ENCODE results near the gene SPRY1.

The SPRY1 gene

DNA sequence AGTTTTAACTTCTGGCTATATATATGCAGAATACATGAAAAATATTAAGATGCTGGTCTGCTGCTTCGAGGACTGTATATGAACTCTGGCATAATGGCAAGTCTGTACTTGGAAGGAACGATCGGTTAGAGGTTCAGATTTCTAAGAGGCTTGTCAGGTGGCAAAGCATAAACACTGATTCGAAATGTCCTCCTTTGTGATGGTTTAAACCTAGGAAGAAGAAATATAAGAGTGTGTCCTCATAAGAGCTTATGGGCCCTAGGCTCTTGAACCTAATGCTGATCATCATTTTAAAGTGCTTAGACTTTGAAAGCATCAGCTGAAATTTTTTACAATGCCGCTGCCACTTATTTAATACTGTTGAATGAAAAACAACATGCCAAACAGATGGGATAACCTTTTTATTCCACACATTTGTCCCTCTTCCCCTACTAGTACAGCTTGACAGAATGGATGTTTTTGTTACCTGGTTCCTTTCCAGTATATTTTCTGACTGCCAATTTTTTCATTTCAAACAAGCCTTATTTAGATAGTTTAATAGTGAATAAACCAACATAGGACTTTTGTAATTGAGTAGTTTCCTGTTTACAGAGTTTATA is 8.8 kb downstream of the SPRY1 start:
- peak overlapping the region; percentile 2 to 97 (median 14) for H3K4me3 ChIP-seq (ENCODE audit: low read depth in 1 of 5, low read length in 5 of 5)
- peaks cover 0 to 32% (median 19%) of the 10 kb centered on the region in 5 donors for H3K36me3 ChIP-seq (ENCODE audit: control insufficient read depth in 5 of 5, insufficient read depth in 5 of 5, low read length in 5 of 5)
- H3K9ac ChIP-seq (ENCODE audit: low read length in 5 of 5): peak overlapping the region in 3 of 5 donors; percentile 30 to 83 (median 67)
- peaks cover 12 to 70% (median 65%) of the 10 kb centered on the region in 5 donors for H3K4me1 ChIP-seq (ENCODE audit: control insufficient read depth in 5 of 5, insufficient read depth in 5 of 5, low read length in 5 of 5)
- H3K9me3 ChIP-seq (ENCODE audit: control insufficient read depth in 5 of 5, low read length in 5 of 5): no peaks in the 10 kb centered on the region
- H3K27me3 ChIP-seq (ENCODE audit: control insufficient read depth in 5 of 5, insufficient read depth in 4 of 5, low read length in 5 of 5): no peaks in the 10 kb centered on the region
- H3K27ac ChIP-seq (ENCODE audit: low read depth, low read length): peak overlapping the region; percentile 93

DNA sequence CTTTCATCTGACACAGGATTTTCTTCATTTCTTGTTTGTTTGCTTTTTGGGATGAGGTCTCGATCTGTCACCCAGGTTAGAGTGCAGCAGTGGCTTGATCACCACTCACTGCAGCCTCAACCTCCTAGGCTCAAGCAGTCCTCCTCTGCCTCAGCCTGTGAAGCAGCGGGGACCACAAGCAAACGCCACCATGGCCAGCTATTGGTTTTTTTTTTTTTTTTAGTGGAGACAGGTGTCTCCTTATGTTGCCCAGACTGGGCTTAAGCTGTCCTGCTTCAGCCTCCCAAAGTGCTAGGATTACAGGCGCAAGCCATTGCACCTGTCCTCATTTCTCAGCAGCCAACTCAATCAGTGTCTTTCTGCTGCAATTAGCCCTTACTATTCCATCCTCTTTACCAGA is 10.3 kb downstream of the SPRY1 start:
- Histone ChIP-seq H3K27me3 (ENCODE audit: control insufficient read depth in 5 of 5, insufficient read depth in 4 of 5, low read length in 5 of 5) (no peaks in the 10 kb centered on the region), H3K27ac (ENCODE audit: low read depth, low read length) (peak overlapping the region; percentile 93), H3K4me1 (ENCODE audit: control insufficient read depth in 5 of 5, insufficient read depth in 5 of 5, low read length in 5 of 5) (peaks cover 8 to 57% (median 56%) of the 10 kb centered on the region in 5 donors)

DNA sequence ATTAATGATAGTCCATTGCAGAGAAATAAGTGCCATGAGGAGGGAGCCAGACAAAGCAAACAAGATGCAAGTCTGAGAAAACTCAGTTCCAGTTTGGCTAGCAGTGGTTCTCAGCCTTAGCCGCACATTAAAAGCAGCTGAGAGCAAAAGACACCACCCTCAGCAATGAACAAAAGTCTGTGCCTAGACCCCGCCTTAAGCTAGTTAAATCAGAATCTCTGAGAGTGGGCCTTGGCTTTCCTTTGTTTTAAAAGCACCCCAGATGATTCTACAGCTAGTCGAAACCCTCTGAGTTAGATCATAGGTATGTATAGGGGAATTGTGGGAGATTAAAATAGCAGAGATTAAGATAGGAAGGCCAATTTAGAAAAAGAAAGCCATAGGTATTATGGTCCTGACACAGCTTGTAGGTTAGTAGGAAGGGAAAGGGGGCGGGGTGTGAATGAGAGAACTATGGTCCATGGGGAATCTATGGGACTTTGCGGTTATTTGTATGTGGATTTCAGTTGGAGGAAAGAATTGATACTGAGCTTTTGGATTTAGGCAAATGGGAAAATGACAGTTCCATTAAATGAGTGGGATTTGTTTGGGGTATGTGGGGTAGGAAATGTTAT is 12.0 kb downstream of the SPRY1 start:
- H3K9me3 ChIP-seq (ENCODE audit: control insufficient read depth in 5 of 5, low read length in 5 of 5): no peaks in the 10 kb centered on the region
- peak overlapping the region; percentile 51 for H3K27ac ChIP-seq (ENCODE audit: low read depth, low read length)
- H3K27me3 ChIP-seq (ENCODE audit: control insufficient read depth in 5 of 5, insufficient read depth in 4 of 5, low read length in 5 of 5): no peaks in the 10 kb centered on the region
- peaks cover 2 to 41% (median 39%) of the 10 kb centered on the region in 5 donors for H3K4me1 ChIP-seq (ENCODE audit: control insufficient read depth in 5 of 5, insufficient read depth in 5 of 5, low read length in 5 of 5)
- H3K9ac ChIP-seq (ENCODE audit: low read length in 5 of 5): no peak overlapping the region
- H3K4me3 ChIP-seq (ENCODE audit: low read depth in 1 of 5, low read length in 5 of 5): no peak overlapping the region
- H3K36me3 ChIP-seq (ENCODE audit: control insufficient read depth in 5 of 5, insufficient read depth in 5 of 5, low read length in 5 of 5): peaks cover 0 to 11% (median 0%) of the 10 kb centered on the region in 5 donors

More for the DNA sequence above, 10.3 kb downstream of the SPRY1 start:
- Histone ChIP-seq H3K36me3 (ENCODE audit: control insufficient read depth in 5 of 5, insufficient read depth in 5 of 5, low read length in 5 of 5) (peaks cover 0 to 26% (median 14%) of the 10 kb centered on the region in 5 donors), H3K9ac (ENCODE audit: low read length in 5 of 5) (peak overlapping the region in 2 of 5 donors; percentile 35 to 40), H3K4me3 (ENCODE audit: low read depth in 1 of 5, low read length in 5 of 5) (no peak overlapping the region), H3K9me3 (ENCODE audit: control insufficient read depth in 5 of 5, low read length in 5 of 5) (no peaks in the 10 kb centered on the region)

DNA sequence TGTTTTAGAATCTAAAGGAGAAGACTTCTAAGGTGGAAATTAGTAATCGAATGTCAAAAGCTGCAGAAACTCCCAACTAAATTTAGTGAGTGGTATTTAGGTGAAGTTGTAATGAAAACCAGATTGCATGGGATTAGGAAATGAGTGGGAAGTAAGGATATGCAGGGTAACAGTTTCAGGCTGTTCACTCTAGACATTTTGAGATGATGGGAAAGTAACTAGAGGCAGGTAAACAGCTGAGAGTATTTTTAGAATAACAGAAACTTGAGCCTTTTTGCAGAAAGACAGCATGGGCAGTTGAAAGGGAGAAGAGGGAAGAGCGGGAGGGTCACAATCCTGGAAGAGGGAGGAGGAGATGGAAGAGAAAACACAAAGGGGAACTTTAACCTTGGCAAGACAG is 12.7 kb downstream of the SPRY1 start:
- Histone ChIP-seq H3K27ac (ENCODE audit: low read depth, low read length) (peak overlapping the region; percentile 51), H3K4me3 (ENCODE audit: low read depth in 1 of 5, low read length in 5 of 5) (no peak overlapping the region), H3K36me3 (ENCODE audit: control insufficient read depth in 5 of 5, insufficient read depth in 5 of 5, low read length in 5 of 5) (peaks cover 0 to 4% (median 0%) of the 10 kb centered on the region in 5 donors), H3K4me1 (ENCODE audit: control insufficient read depth in 5 of 5, insufficient read depth in 5 of 5, low read length in 5 of 5) (peaks cover 2 to 34% (median 32%) of the 10 kb centered on the region in 5 donors), H3K9me3 (ENCODE audit: control insufficient read depth in 5 of 5, low read length in 5 of 5) (no peaks in the 10 kb centered on the region), H3K9ac (ENCODE audit: low read length in 5 of 5) (no peak overlapping the region), H3K27me3 (ENCODE audit: control insufficient read depth in 5 of 5, insufficient read depth in 4 of 5, low read length in 5 of 5) (no peaks in the 10 kb centered on the region)

DNA sequence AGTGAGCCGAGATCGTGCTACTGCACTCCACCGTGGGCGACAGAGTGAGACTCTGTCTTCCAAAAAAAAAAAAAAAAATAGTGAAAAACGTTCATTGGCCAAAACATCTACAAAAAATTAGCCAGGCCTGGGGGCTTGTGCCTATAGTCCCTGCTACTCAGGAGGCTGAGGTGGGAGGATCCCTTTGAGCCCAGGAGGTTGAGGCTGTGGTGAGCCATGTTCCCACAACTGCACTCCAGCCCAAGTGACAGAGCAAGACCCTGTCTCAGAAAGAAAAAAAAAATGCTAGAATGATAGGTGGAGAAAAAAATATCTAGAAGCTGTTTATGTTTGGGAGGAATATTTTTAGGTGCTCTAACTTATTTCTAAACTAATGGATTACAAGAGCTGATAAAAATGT is 14.9 kb downstream of the SPRY1 start:
- H3K27me3 ChIP-seq (ENCODE audit: control insufficient read depth in 5 of 5, insufficient read depth in 4 of 5, low read length in 5 of 5): no peaks in the 10 kb centered on the region
- H3K27ac ChIP-seq (ENCODE audit: low read depth, low read length): peak overlapping the region; percentile 21
- peaks cover 0 to 23% (median 18%) of the 10 kb centered on the region in 5 donors for H3K4me1 ChIP-seq (ENCODE audit: control insufficient read depth in 5 of 5, insufficient read depth in 5 of 5, low read length in 5 of 5)
- no peak overlapping the region for H3K9ac ChIP-seq (ENCODE audit: low read length in 5 of 5)
- no peak overlapping the region for H3K4me3 ChIP-seq (ENCODE audit: low read depth in 1 of 5, low read length in 5 of 5)
- H3K9me3 ChIP-seq (ENCODE audit: control insufficient read depth in 5 of 5, low read length in 5 of 5): no peaks in the 10 kb centered on the region
- H3K36me3 ChIP-seq (ENCODE audit: control insufficient read depth in 5 of 5, insufficient read depth in 5 of 5, low read length in 5 of 5): peaks cover 0 to 3% (median 0%) of the 10 kb centered on the region in 5 donors

DNA sequence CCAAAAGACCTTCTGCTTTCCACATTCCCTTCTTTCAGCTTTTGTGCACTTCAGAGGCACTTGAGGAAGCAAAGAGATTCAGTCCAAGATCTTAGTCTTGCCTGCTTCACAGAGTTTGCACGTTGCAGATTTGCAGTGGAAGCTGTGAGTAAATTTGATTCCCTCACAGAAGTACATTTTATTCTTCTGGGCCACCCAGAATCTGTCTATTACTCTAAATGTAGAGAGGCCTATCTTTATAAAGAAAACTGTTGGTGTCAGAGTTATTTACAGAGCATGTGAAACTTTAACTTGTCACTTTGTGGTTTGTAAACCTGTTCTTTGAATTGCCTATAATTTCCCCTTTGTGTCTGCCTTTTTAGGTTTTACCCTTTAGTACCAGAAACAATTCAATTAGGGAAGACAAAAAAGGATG is 15.5 kb downstream of the SPRY1 start:
- Histone ChIP-seq H3K9me3 (ENCODE audit: control insufficient read depth in 5 of 5, low read length in 5 of 5) (no peaks in the 10 kb centered on the region), H3K4me3 (ENCODE audit: low read depth in 1 of 5, low read length in 5 of 5) (no peak overlapping the region), H3K36me3 (ENCODE audit: control insufficient read depth in 5 of 5, insufficient read depth in 5 of 5, low read length in 5 of 5) (no peaks in the 10 kb centered on the region), H3K27ac (ENCODE audit: low read depth, low read length) (peak overlapping the region; percentile 21), H3K9ac (ENCODE audit: low read length in 5 of 5) (no peak overlapping the region), H3K27me3 (ENCODE audit: control insufficient read depth in 5 of 5, insufficient read depth in 4 of 5, low read length in 5 of 5) (no peaks in the 10 kb centered on the region), H3K4me1 (ENCODE audit: control insufficient read depth in 5 of 5, insufficient read depth in 5 of 5, low read length in 5 of 5) (peaks cover 0 to 19% (median 12%) of the 10 kb centered on the region in 5 donors)

DNA sequence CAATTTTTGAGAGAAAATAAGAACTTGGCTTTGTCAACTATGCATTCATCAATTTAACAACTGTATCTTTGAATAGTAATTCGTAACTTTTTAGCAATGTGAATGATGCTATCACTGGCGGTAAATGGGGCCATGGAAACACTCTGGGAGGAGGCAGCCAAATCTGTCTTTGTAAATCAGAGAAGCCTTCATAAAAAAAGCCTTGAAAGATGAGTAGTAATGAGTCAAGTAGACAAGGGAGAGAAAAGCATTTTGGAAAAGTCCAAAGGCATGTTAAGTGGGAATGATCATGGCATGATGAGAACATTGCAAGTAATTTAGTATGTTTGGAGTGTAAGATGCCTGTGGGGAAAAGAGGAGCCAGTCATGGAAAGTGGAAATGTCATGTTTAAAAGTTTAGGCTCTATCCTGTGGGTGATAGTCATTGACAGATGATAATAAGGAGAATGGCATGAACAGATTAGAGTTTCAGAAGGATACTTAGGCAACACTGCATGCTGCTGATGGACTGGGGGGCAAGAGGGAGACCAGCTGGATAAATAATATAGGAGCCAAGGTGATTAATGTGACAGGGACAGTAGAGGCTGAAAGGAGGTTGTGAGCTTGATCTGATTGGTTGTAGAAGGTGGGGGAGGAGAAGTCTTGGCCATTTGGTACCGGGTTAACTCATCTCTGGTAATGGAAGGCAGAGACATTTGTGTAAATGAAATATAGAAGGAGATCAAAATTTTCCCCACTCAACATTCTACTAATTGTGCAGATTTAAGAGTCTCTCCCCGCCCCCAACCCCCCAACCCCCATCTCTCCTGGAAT is 16.3 kb downstream of the SPRY1 start:
- Histone ChIP-seq H3K36me3 (ENCODE audit: control insufficient read depth in 5 of 5, insufficient read depth in 5 of 5, low read length in 5 of 5) (no peaks in the 10 kb centered on the region), H3K27me3 (ENCODE audit: control insufficient read depth in 5 of 5, insufficient read depth in 4 of 5, low read length in 5 of 5) (no peaks in the 10 kb centered on the region), H3K4me3 (ENCODE audit: low read depth in 1 of 5, low read length in 5 of 5) (no peak overlapping the region), H3K9me3 (ENCODE audit: control insufficient read depth in 5 of 5, low read length in 5 of 5) (no peaks in the 10 kb centered on the region), H3K27ac (ENCODE audit: low read depth, low read length) (peak overlapping the region; percentile 9), H3K9ac (ENCODE audit: low read length in 5 of 5) (no peak overlapping the region), H3K4me1 (ENCODE audit: control insufficient read depth in 5 of 5, insufficient read depth in 5 of 5, low read length in 5 of 5) (peaks cover 0 to 17% (median 9%) of the 10 kb centered on the region in 5 donors)

DNA sequence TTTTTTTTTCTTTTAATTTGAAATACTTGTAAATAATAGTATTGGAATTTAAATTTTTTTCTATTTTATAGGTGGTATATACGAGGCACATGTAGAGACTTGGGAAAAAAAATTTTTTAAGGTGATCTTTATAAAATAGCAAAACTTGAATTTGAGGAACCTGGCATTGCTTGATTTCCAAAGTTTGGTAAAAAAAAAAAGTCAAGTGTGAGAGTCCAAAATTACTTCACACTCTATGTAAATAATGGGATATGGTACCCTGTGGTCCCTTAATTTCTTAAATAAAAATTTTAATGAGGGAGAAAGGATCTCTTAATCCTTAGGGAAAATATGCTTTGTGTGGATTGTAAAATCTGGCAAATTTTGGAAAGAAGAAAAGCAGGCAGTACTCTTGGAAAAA is 19.0 kb downstream of the SPRY1 start:
- Histone ChIP-seq H3K9me3 (ENCODE audit: control insufficient read depth in 5 of 5, low read length in 5 of 5) (no peaks in the 10 kb centered on the region), H3K4me1 (ENCODE audit: control insufficient read depth in 5 of 5, insufficient read depth in 5 of 5, low read length in 5 of 5) (peaks cover 0 to 15% (median 11%) of the 10 kb centered on the region in 5 donors), H3K36me3 (ENCODE audit: control insufficient read depth in 5 of 5, insufficient read depth in 5 of 5, low read length in 5 of 5) (no peaks in the 10 kb centered on the region), H3K27ac (ENCODE audit: low read depth, low read length) (no peak overlapping the region), H3K27me3 (ENCODE audit: control insufficient read depth in 5 of 5, insufficient read depth in 4 of 5, low read length in 5 of 5) (no peaks in the 10 kb centered on the region), H3K9ac (ENCODE audit: low read length in 5 of 5) (no peak overlapping the region), H3K4me3 (ENCODE audit: low read depth in 1 of 5, low read length in 5 of 5) (no peak overlapping the region)

DNA sequence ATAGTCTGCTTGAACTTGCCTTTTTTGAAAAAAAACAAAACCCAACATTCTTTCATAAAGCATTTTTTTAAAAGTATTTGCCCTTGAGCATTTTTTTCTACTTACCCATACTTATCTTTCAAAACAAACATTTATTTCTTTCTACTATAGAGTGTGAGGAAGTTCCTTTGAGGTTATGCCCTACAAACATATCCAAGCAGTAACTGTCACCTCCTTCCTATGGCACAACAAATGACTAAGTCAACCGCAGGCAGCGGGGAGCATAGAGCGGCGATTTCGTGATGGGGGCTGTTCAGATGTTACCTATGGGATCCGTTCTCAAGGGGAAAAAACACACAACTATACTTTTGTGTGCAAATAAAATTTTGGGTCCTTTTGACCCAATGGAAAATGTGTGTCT is 19.4 kb downstream of the SPRY1 start:
- Histone ChIP-seq H3K9me3 (ENCODE audit: control insufficient read depth in 5 of 5, low read length in 5 of 5) (no peaks in the 10 kb centered on the region), H3K27ac (ENCODE audit: low read depth, low read length) (no peak overlapping the region), H3K4me3 (ENCODE audit: low read depth in 1 of 5, low read length in 5 of 5) (no peak overlapping the region), H3K27me3 (ENCODE audit: control insufficient read depth in 5 of 5, insufficient read depth in 4 of 5, low read length in 5 of 5) (no peaks in the 10 kb centered on the region), H3K36me3 (ENCODE audit: control insufficient read depth in 5 of 5, insufficient read depth in 5 of 5, low read length in 5 of 5) (no peaks in the 10 kb centered on the region), H3K4me1 (ENCODE audit: control insufficient read depth in 5 of 5, insufficient read depth in 5 of 5, low read length in 5 of 5) (peaks cover 0 to 15% (median 11%) of the 10 kb centered on the region in 5 donors), H3K9ac (ENCODE audit: low read length in 5 of 5) (no peak overlapping the region)

DNA sequence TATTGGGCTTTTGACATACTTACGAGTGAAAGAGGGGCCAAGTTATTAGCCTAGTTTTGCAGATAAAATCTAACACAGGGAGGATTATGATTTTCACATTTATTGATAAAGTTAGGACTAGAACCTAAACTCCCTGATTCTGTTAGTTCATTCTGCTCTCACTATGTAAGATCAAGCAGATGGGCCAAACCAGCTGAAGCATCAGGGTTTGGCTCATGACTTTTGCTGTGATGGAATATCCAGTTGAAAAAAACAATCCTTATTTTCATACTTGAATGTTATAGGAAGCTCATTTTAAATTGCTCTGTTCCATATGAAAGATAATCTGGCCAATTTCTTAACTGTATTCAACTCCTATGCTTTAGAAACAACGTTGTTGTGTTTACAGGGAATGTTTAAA is 21.2 kb downstream of the SPRY1 start:
- Histone ChIP-seq H3K4me3 (ENCODE audit: low read depth in 1 of 5, low read length in 5 of 5) (no peak overlapping the region), H3K9me3 (ENCODE audit: control insufficient read depth in 5 of 5, low read length in 5 of 5) (no peaks in the 10 kb centered on the region), H3K27me3 (ENCODE audit: control insufficient read depth in 5 of 5, insufficient read depth in 4 of 5, low read length in 5 of 5) (no peaks in the 10 kb centered on the region), H3K27ac (ENCODE audit: low read depth, low read length) (peak overlapping the region; percentile 29), H3K9ac (ENCODE audit: low read length in 5 of 5) (no peak overlapping the region), H3K4me1 (ENCODE audit: control insufficient read depth in 5 of 5, insufficient read depth in 5 of 5, low read length in 5 of 5) (peaks cover 0 to 15% (median 11%) of the 10 kb centered on the region in 5 donors), H3K36me3 (ENCODE audit: control insufficient read depth in 5 of 5, insufficient read depth in 5 of 5, low read length in 5 of 5) (no peaks in the 10 kb centered on the region)
